ENCODE data around the gene ATP13A2.

- TF ChIP-seq TEAD4 (IDR thresholded peaks at IDR 0.05), result no peak
- TF ChIP-seq RAD21 (IDR thresholded peaks at IDR 0.05; ENCODE audit: low read depth), result no peak
- TF ChIP-seq TAF1 (IDR thresholded peaks at IDR 0.05; ENCODE audit: low read depth), result no peak
- no peak for TF ChIP-seq YY1 (IDR thresholded peaks at IDR 0.05; ENCODE audit: low read depth)
- TF ChIP-seq, protein P1, sequence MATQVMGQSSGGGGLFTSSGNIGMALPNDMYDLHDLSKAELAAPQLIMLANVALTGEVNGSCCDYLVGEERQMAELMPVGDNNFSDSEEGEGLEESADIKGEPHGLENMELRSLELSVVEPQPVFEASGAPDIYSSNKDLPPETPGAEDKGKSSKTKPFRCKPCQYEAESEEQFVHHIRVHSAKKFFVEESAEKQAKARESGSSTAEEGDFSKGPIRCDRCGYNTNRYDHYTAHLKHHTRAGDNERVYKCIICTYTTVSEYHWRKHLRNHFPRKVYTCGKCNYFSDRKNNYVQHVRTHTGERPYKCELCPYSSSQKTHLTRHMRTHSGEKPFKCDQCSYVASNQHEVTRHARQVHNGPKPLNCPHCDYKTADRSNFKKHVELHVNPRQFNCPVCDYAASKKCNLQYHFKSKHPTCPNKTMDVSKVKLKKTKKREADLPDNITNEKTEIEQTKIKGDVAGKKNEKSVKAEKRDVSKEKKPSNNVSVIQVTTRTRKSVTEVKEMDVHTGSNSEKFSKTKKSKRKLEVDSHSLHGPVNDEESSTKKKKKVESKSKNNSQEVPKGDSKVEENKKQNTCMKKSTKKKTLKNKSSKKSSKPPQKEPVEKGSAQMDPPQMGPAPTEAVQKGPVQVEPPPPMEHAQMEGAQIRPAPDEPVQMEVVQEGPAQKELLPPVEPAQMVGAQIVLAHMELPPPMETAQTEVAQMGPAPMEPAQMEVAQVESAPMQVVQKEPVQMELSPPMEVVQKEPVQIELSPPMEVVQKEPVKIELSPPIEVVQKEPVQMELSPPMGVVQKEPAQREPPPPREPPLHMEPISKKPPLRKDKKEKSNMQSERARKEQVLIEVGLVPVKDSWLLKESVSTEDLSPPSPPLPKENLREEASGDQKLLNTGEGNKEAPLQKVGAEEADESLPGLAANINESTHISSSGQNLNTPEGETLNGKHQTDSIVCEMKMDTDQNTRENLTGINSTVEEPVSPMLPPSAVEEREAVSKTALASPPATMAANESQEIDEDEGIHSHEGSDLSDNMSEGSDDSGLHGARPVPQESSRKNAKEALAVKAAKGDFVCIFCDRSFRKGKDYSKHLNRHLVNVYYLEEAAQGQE (IDR thresholded peaks at IDR 0.05; ENCODE audit: low read depth), result no peak
These were observed 43.8 kb downstream of the ATP13A2 start for GRCh38 chr1:16967962-16968361.
